HCT116 (cell line): Measurements from ENCODE around the gene CMC1. TPM values are rescaled to one million over a fixed set of nuclear protein-coding genes. Genes with fewer than 3 reads are reported as not detected.

ENCODE experiments used
- ATAC-seq: fragments of 200-7000 bp; cut with Tn5 transposase; 2 replicates; pipeline ENCODE4 v1.9.1; 2020; ENCODE audit warnings: mild to moderate bottlenecking, moderate library complexity
- BruUV-seq: library from RNA; stranded (reverse); fragments of 400-500 nt; replicated peaks from 2 replicates; lab custom pipeline; 2021; lab: Mats Ljungman, UMichigan
- CTCF ChIA-PET: fragments of 300-600 bp; sonication (Branson Sonifier 250); formaldehyde crosslinking; loops from one replicate; lab custom pipeline; 2021; ENCODE audit warnings: antibody characterized with exemption; lab: Charles Lee
- POLR2A ChIA-PET: fragments of 300-600, 350-600 bp; sonication (Branson Sonifier 250); formaldehyde crosslinking; loops from one replicate; lab custom pipeline; 2021; ENCODE audit warnings: antibody characterized with exemption; lab: Charles Lee
- RAD21 ChIA-PET, 2 experiments: fragments of 300-600 bp; sonication (Branson Sonifier 250); formaldehyde crosslinking; loops; one replicate each; lab custom pipeline; 2023; ENCODE audit warnings: low total read pairs in 2 of 2; ENCODE audit not compliant: uncharacterized antibody in 2 of 2, unreplicated experiment in 2 of 2, low non-redundant PET in 1 of 2; lab: Charles Lee
- DNase-seq: peaks from one replicate; pipeline ENCODE4 v3.0.0-alpha.2; 2010; ENCODE audit warnings: low read depth, low spot score
- H2AFZ ChIP-seq: fragments of 200-600 bp; shearing (Covaris generic), sonication (generic); 2 replicates; pipeline ENCODE4 v1.6.1; 2017; ENCODE audit warnings: low read depth, mixed run types, mixed read lengths, antibody characterized with exemption, low read length; ENCODE audit not compliant: poor library complexity, severe bottlenecking
- H3K27ac ChIP-seq: 2 replicates; pipeline ENCODE4 v1.5.1; 2012; ENCODE audit warnings: low read depth, low read length
- H3K27me3 ChIP-seq: fragments of 200-600 bp; sonication (generic); 2 replicates; pipeline ENCODE4 v1.6.1; 2016; ENCODE audit warnings: mixed run types, low read length, mixed read lengths; ENCODE audit not compliant: insufficient read depth
- H3K36me3 ChIP-seq, 2 experiments: fragments of 200-500 bp in 1 of 2; fragments of 200-600 bp in 1 of 2; sonication (Bioruptor generic) in 1 of 2; sonication (generic) in 1 of 2; 2 replicates each; pipeline versions ENCODE4 v1.5.1 to v1.6.1; 2014 to 2016; ENCODE audit warnings: low read length in 2 of 2, inconsistent platforms in 1 of 2, mixed read lengths in 1 of 2, mixed run types in 1 of 2; ENCODE audit not compliant: insufficient read depth in 2 of 2, control insufficient read depth in 1 of 2
- H3K4me1 ChIP-seq, 2 experiments: fragments of 200-600 bp in 1 of 2; sonication (generic) in 1 of 2; 2 replicates each; pipeline versions ENCODE4 v1.5.1 to v1.6.1; 2012 to 2017; ENCODE audit warnings: low read length in 2 of 2, inconsistent platforms in 1 of 2, mild to moderate bottlenecking in 1 of 2, mixed read lengths in 1 of 2, mixed run types in 1 of 2, moderate library complexity in 1 of 2; ENCODE audit not compliant: insufficient read depth in 2 of 2, control insufficient read depth in 1 of 2
- H3K4me2 ChIP-seq: fragments of 200-600 bp; sonication (generic); 2 replicates; pipeline ENCODE4 v1.6.1; 2017; ENCODE audit warnings: mixed run types, low read length, mixed read lengths
- H3K4me3 ChIP-seq, 2 experiments: fragments of 200-600 bp in 1 of 2; sonication (generic) in 1 of 2; replicated peaks in 1 of 2; 2 replicates each; pipeline ENCODE4 v1.5.1; 2011 to 2016; ENCODE audit warnings: low read length in 2 of 2, control low read depth in 1 of 2, low read depth in 1 of 2, mild to moderate bottlenecking in 1 of 2, mixed read lengths in 1 of 2, mixed run types in 1 of 2
- H3K79me2 ChIP-seq: fragments of 200-600 bp; sonication (generic); 2 replicates; pipeline ENCODE4 v1.6.1; 2017; ENCODE audit warnings: mild to moderate bottlenecking, mixed run types, low read length, moderate library complexity, mixed read lengths; ENCODE audit not compliant: insufficient read depth
- H3K9ac ChIP-seq: fragments of 200-600 bp; sonication (generic); 2 replicates; pipeline ENCODE4 v1.6.1; 2016; ENCODE audit warnings: low read length, mixed read lengths
- H3K9me2 ChIP-seq: fragments of 200-600 bp; sonication (generic), shearing (Covaris generic); 2 replicates; pipeline ENCODE4 v1.6.1; 2017; ENCODE audit warnings: mixed run types, mild to moderate bottlenecking, moderate library complexity; ENCODE audit not compliant: insufficient read depth
- H3K9me3 ChIP-seq, 2 experiments: fragments of 200-500 bp in 1 of 2; fragments of 200-600 bp in 1 of 2; sonication (Bioruptor generic) in 1 of 2; sonication (generic) in 1 of 2; 2 replicates each; pipeline ENCODE4 v1.6.1; 2014 to 2017; ENCODE audit warnings: low read length in 2 of 2, mixed read lengths in 2 of 2, inconsistent platforms in 1 of 2, low read depth in 1 of 2, mild to moderate bottlenecking in 1 of 2, mixed run types in 1 of 2, moderate library complexity in 1 of 2; ENCODE audit not compliant: control insufficient read depth in 1 of 2, insufficient read depth in 1 of 2
- H4K20me1 ChIP-seq: fragments of 200-600 bp; sonication (generic), shearing (Covaris generic); 2 replicates; pipeline ENCODE4 v1.6.1; 2017; ENCODE audit warnings: mixed run types, mild to moderate bottlenecking, moderate library complexity; ENCODE audit not compliant: insufficient read depth
- CBX3 ChIP-seq: IDR thresholded peaks from 2 replicates; pipeline ENCODE4 v1.6.1; 2012; ENCODE audit warnings: low read depth
- ZNF274 ChIP-seq: fragments of 200-500 bp; sonication (Bioruptor generic); IDR thresholded peaks from 2 replicates; pipeline ENCODE4 v1.6.1; 2014; ENCODE audit warnings: mild to moderate bottlenecking, low read depth, low read length, inconsistent platforms
- intact Hi-C: fragments of 100-400 bp; cut with micrococcal nuclease; formaldehyde crosslinking; loops from 2 replicates; pipeline ENCODE4 v1.10.0; 2022
- total RNA-seq: library from RNA; stranded (reverse); gene quantifications from one replicate; pipeline ENCODE4 v1.2.1, GENCODE V29; 2021; ENCODE audit not compliant: unreplicated experiment
- TF ChIP-seq, protein P1 (sequence below): IDR thresholded peaks from 2 replicates; pipeline ENCODE4 v1.6.1; 2012
- TF ChIP-seq, protein P2 (sequence below), 3 experiments: fragments of 200-600 bp in 1 of 3; sonication (generic) in 1 of 3; IDR thresholded peaks in 2 of 3; conservative IDR thresholded peaks in 1 of 3; 2 replicates each; pipeline ENCODE4 v1.5.1; 2012 to 2017; ENCODE audit warnings: low read depth in 2 of 3, low read length in 2 of 3, antibody characterized with exemption in 1 of 3, borderline replicate concordance in 1 of 3, control low read depth in 1 of 3, mild to moderate bottlenecking in 1 of 3, mixed read lengths in 1 of 3, mixed run types in 1 of 3, moderate library complexity in 1 of 3; ENCODE audit not compliant: insufficient read depth in 1 of 3
- TF ChIP-seq, protein P3 (sequence below): IDR thresholded peaks from 2 replicates; pipeline ENCODE4 v1.6.1; 2011; ENCODE audit warnings: mild to moderate bottlenecking, low read length, moderate library complexity; ENCODE audit not compliant: insufficient replicate concordance; ENCODE audit errors: extremely low read depth

The CMC1 gene
- total RNA-seq, 1 experiment from 2014 or later, result 29.0 TPM

DNA sequence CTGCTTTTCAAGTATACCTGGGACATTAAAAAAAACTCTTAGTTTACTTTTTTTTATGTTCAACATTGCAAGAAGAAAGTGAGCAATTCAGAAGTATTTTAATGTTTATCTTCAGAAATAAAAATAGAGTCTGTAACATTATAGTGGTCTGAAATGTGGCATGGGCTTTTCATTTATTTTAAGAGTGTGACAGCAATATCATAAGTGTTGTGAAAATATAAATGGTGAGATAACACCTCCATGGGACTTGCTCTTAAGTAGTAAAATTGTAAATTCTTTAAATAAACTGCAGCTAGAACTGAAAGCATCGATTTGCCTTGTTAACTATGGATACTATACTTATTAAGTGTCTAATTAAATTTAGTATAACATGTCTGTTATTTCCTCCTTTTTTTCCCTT lies 58.3 kb downstream of the CMC1 start:
- Histone ChIP-seq H3K9me3 (no peaks in the 10 kb centered on the region), H3K4me1 (no peaks in the 10 kb centered on the region), H3K27ac (no peak overlapping the region), H3K9ac (no peak overlapping the region), H3K27me3 (no peaks in the 10 kb centered on the region), H4K20me1 (no peaks in the 10 kb centered on the region), H3K4me3 (no peak overlapping the region), H3K4me2 (no peak overlapping the region), H3K36me3 (no peaks in the 10 kb centered on the region), H2AFZ (no peak overlapping the region), H3K79me2 (no peaks in the 10 kb centered on the region; the same call in 1 of the 2 replicates), H3K9me2 (no peaks in the 10 kb centered on the region)
- POLR2A ChIA-PET, result no interaction called here
- RAD21 ChIA-PET, result no interaction called here
- intact Hi-C loops, result no loop called here
- TF ChIP-seq, protein P1, sequence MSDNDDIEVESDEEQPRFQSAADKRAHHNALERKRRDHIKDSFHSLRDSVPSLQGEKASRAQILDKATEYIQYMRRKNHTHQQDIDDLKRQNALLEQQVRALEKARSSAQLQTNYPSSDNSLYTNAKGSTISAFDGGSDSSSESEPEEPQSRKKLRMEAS, result no peak
- TF ChIP-seq CBX3 (no peak), ZNF274 (no peak)
- TF ChIP-seq, protein P2, sequence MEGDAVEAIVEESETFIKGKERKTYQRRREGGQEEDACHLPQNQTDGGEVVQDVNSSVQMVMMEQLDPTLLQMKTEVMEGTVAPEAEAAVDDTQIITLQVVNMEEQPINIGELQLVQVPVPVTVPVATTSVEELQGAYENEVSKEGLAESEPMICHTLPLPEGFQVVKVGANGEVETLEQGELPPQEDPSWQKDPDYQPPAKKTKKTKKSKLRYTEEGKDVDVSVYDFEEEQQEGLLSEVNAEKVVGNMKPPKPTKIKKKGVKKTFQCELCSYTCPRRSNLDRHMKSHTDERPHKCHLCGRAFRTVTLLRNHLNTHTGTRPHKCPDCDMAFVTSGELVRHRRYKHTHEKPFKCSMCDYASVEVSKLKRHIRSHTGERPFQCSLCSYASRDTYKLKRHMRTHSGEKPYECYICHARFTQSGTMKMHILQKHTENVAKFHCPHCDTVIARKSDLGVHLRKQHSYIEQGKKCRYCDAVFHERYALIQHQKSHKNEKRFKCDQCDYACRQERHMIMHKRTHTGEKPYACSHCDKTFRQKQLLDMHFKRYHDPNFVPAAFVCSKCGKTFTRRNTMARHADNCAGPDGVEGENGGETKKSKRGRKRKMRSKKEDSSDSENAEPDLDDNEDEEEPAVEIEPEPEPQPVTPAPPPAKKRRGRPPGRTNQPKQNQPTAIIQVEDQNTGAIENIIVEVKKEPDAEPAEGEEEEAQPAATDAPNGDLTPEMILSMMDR (IDR thresholded peaks at IDR 0.05 in 2 of 3, conservative IDR thresholded peaks at IDR 0.05 in 1 of 3; ENCODE audit: borderline replicate concordance in 1 of 3, insufficient read depth in 1 of 3, low read depth in 2 of 3, low read length in 2 of 3), result no peak
- TF ChIP-seq, protein P3, sequence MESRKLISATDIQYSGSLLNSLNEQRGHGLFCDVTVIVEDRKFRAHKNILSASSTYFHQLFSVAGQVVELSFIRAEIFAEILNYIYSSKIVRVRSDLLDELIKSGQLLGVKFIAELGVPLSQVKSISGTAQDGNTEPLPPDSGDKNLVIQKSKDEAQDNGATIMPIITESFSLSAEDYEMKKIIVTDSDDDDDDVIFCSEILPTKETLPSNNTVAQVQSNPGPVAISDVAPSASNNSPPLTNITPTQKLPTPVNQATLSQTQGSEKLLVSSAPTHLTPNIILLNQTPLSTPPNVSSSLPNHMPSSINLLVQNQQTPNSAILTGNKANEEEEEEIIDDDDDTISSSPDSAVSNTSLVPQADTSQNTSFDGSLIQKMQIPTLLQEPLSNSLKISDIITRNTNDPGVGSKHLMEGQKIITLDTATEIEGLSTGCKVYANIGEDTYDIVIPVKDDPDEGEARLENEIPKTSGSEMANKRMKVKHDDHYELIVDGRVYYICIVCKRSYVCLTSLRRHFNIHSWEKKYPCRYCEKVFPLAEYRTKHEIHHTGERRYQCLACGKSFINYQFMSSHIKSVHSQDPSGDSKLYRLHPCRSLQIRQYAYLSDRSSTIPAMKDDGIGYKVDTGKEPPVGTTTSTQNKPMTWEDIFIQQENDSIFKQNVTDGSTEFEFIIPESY, result no peak
- BruUV-seq, result no TSS peak
- DNase-seq (no peak), ATAC-seq (no peak)
- CTCF ChIA-PET, result interaction anchor here (1.0 kb wide), 1 partner anchor 13 kb away, joined by 4 read pairs; no protein-coding TSS in a partner anchor
